Measurements from ENCODE around the gene ALDH9A1. TPM values are rescaled to one million over a fixed set of nuclear protein-coding genes. Genes with fewer than 3 reads are reported as not detected.

ALDH9A1 gene
- total and polyA plus RNA-seq, 4 experiments from 2014 or later: 45.2 to 106 (median 70.9) TPM

DNA sequence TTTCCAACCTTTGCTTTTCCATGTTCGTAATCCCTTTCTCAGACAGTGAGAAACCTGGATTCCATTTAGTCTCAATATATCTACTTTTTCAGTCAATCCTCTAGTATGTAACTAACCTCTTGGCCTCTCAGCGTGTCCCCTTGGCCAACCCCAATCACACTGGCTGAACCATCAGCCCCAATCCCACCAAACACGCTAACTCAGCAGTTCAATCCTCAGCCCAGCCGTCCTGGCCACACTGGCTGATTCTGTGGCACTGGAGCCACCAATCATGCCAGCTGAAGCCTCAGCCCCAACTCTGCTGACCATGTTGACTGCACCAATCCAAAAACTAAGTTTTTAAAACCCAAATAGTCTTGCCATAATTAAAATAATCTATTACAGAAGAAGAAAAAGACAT, 73.9 kb downstream of the ALDH9A1 start:
- H3K36me3 Mint-ChIP-seq: no peaks in the 10 kb centered on the region
- no peak for DNase-seq
- Histone ChIP-seq H3K4me3 (ENCODE audit: low read length in 2 of 2) (no peak overlapping the region), H3K27ac (ENCODE audit: low read depth, low read length) (no peak overlapping the region), H3K9me3 (ENCODE audit: control insufficient read depth in 1 of 2, low read length in 2 of 2) (no peaks in the 10 kb centered on the region), H3K27me3 (ENCODE audit: insufficient read depth, low read length) (no peaks in the 10 kb centered on the region), H3K36me3 (ENCODE audit: insufficient read depth, low read length) (no peaks in the 10 kb centered on the region), H3K4me1 (ENCODE audit: insufficient read depth, low read length) (no peaks in the 10 kb centered on the region)
- peaks cover 4 to 5% of the 10 kb centered on the region in 2 donors for H3K27me3 Mint-ChIP-seq
- no peak overlapping the region for H3K4me3 Mint-ChIP-seq
- H3K27ac Mint-ChIP-seq: no peak overlapping the region
- ChIA-PET POLR2A (ENCODE audit: partially characterized antibody) (no interaction called here), CTCF (ENCODE audit: partially characterized antibody) (no interaction called here)
- intact Hi-C loops (cut with micrococcal nuclease): no loop called here
- no peaks in the 10 kb centered on the region for H3K4me1 Mint-ChIP-seq
- H3K9me3 Mint-ChIP-seq: no peaks in the 10 kb centered on the region

DNA sequence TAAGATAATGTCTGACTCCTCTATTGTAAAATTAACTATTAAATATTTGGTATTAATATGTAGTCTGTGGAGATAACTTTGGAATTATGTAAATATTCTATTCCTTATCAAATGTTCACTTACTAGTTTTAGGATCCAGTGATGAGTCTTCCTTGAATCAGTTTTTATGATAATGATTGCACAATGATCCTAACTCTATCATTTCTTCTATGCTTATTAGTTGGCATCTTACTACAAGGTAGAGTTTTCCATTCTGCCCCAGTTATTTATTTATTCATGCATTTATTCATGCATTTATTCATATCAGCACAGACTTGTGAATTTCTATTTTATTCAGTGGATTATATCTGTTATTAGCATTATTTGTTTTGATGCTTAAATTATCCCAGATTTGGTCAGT, 74.7 kb downstream of the ALDH9A1 start:
- no peak overlapping the region for H3K4me3 ChIP-seq (ENCODE audit: low read length in 2 of 2)
- H3K9me3 ChIP-seq (ENCODE audit: control insufficient read depth in 1 of 2, low read length in 2 of 2): no peaks in the 10 kb centered on the region
- no peaks in the 10 kb centered on the region for H3K4me1 ChIP-seq (ENCODE audit: insufficient read depth, low read length)
- no peaks in the 10 kb centered on the region for H3K27me3 ChIP-seq (ENCODE audit: insufficient read depth, low read length)
- H3K27ac ChIP-seq (ENCODE audit: low read depth, low read length): no peak overlapping the region
- CTCF ChIA-PET (ENCODE audit: partially characterized antibody): interaction anchor here (1.2 kb wide), 1 partner anchor 9 kb away, joined by 3 read pairs; no protein-coding TSS in a partner anchor
- intact Hi-C loops (cut with micrococcal nuclease): no loop called here
- no peak for DNase-seq
- no peaks in the 10 kb centered on the region for H3K36me3 ChIP-seq (ENCODE audit: insufficient read depth, low read length)
- Mint-ChIP-seq H3K27me3 (peaks cover 4 to 5% of the 10 kb centered on the region in 2 donors), H3K4me1 (no peaks in the 10 kb centered on the region), H3K27ac (no peak overlapping the region), H3K4me3 (no peak overlapping the region), H3K36me3 (no peaks in the 10 kb centered on the region), H3K9me3 (peaks cover 0 to 1% (median 0%) of the 10 kb centered on the region in 8 donors)
- POLR2A ChIA-PET (ENCODE audit: partially characterized antibody): no interaction called here

DNA sequence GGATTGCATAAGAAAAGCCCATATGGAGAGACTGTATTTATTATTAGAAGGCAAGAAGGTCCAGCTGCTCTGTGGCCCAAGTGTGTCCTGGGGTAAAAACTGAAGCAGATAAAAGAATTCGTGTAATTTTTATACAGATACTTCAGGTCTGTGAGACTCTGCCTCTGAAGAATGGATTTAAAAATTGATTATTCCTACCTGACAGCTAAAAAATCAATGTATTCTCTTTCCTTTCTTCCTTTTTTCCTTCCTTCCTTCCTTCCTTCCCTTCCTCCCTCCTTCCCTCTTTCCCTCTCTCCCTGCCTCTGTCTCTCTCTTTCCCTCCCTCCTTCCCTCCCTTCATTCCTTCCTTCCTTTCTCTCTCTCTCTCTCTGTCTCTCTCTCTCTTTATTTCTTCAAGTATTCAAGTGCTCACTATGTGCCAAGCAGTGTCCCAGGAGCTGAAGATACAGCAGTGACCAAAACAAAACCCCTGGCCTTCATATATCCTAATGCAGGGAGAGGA, 78.7 kb downstream of the ALDH9A1 start:
- H3K27me3 ChIP-seq (ENCODE audit: insufficient read depth, low read length): no peaks in the 10 kb centered on the region
- peak overlapping the region in 1 of 7 donors; percentile 18 for H3K27ac Mint-ChIP-seq
- H3K4me1 Mint-ChIP-seq: no peaks in the 10 kb centered on the region

DNA sequence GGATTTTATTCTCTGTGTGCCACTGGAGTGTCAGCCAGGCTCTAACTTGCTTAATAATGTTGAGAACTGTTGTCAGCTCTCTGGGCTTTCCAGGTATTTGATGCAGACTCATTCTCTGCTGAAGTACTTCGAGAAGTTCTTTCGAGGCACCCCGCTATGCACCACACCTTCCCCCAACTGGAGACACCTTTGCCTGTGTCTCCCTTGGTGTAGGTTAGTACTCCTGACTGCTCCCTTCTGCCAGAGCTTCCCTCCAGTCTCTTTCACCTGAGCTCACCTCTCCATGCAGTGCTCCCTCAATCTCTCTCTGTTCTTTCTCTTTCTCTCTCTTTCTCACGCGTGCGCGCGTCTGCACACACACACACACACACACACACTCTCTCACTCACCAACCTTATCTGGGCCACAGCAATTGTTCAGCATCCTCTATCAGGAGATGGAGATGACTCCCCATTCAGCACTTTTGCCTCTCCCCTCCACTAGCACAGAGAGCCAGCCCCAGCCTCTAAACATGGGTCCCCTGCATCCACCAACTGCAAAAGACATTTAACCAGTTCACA, 81.3 kb downstream of the ALDH9A1 start:
- Histone ChIP-seq H3K4me3 (ENCODE audit: low read length in 2 of 2) (no peak overlapping the region), H3K27ac (ENCODE audit: low read depth, low read length) (no peak overlapping the region), H3K4me1 (ENCODE audit: insufficient read depth, low read length) (no peaks in the 10 kb centered on the region), H3K27me3 (ENCODE audit: insufficient read depth, low read length) (no peaks in the 10 kb centered on the region), H3K36me3 (ENCODE audit: insufficient read depth, low read length) (no peaks in the 10 kb centered on the region), H3K9me3 (ENCODE audit: control insufficient read depth in 1 of 2, low read length in 2 of 2) (no peaks in the 10 kb centered on the region)
- DNase-seq: no peak
- POLR2A ChIA-PET (ENCODE audit: partially characterized antibody): no interaction called here
- no peaks in the 10 kb centered on the region for H3K36me3 Mint-ChIP-seq
- CTCF ChIA-PET (ENCODE audit: partially characterized antibody): interaction anchor here (1.6 kb wide), 1 partner anchor 15 kb away, joined by 4 read pairs; no protein-coding TSS in a partner anchor
- H3K4me3 Mint-ChIP-seq: no peak overlapping the region
- no peaks in the 10 kb centered on the region for H3K4me1 Mint-ChIP-seq
- H3K27ac Mint-ChIP-seq: no peak overlapping the region
- intact Hi-C loops (cut with micrococcal nuclease): no loop called here
- peaks cover 0 to 19% (median 10%) of the 10 kb centered on the region in 8 donors for H3K9me3 Mint-ChIP-seq
- peaks cover 10 to 20% of the 10 kb centered on the region in 2 donors for H3K27me3 Mint-ChIP-seq

More for the DNA sequence above, 78.7 kb downstream of the ALDH9A1 start:
- H3K4me3 ChIP-seq (ENCODE audit: low read length in 2 of 2): no peak overlapping the region
- POLR2A ChIA-PET (ENCODE audit: partially characterized antibody): no interaction called here
- H3K4me3 Mint-ChIP-seq: no peak overlapping the region
- DNase-seq: no peak
- no peak overlapping the region for H3K27ac ChIP-seq (ENCODE audit: low read depth, low read length)
- H3K36me3 Mint-ChIP-seq: no peaks in the 10 kb centered on the region
- intact Hi-C loops (cut with micrococcal nuclease): no loop called here
- CTCF ChIA-PET (ENCODE audit: partially characterized antibody): no interaction called here
- H3K27me3 Mint-ChIP-seq: peaks cover 4 to 11% of the 10 kb centered on the region in 2 donors
- H3K9me3 ChIP-seq (ENCODE audit: control insufficient read depth in 1 of 2, low read length in 2 of 2): no peaks in the 10 kb centered on the region
- no peaks in the 10 kb centered on the region for H3K36me3 ChIP-seq (ENCODE audit: insufficient read depth, low read length)
- H3K4me1 ChIP-seq (ENCODE audit: insufficient read depth, low read length): no peaks in the 10 kb centered on the region
- peaks cover 0 to 7% (median 2%) of the 10 kb centered on the region in 8 donors for H3K9me3 Mint-ChIP-seq

DNA sequence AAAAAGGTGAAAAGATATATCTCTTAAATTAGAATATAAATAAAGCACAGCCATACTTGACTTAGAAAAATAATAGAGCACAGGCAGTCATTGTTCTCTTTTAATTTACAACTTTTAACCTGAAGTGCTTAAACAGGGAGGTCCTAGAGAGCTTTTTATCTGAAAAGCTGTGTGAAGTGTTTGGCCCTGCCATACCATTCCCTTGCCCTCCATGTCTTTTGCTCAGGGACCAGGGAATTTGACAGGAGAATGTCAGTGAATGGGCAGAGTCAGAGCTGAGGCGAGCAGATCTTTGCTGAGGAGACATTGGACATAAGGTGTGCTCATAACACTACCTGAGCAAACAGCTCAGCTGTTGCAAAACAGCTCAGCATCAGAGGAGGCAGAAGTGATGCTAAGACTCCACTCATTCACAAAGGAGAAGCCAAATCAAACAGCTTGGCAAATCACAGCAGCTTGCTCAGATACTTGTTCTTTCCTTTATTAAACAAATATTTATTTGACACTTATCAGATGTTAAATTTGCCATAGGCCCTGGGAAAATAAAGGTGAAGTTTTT, 82.2 kb downstream of the ALDH9A1 start:
- no peak for DNase-seq
- Mint-ChIP-seq H3K4me1 (no peaks in the 10 kb centered on the region), H3K27me3 (peaks cover 12 to 22% of the 10 kb centered on the region in 2 donors), H3K27ac (no peak overlapping the region), H3K4me3 (no peak overlapping the region), H3K36me3 (no peaks in the 10 kb centered on the region), H3K9me3 (peaks cover 0 to 19% (median 10%) of the 10 kb centered on the region in 8 donors)
- Histone ChIP-seq H3K36me3 (ENCODE audit: insufficient read depth, low read length) (no peaks in the 10 kb centered on the region), H3K4me1 (ENCODE audit: insufficient read depth, low read length) (no peaks in the 10 kb centered on the region), H3K27ac (ENCODE audit: low read depth, low read length) (no peak overlapping the region), H3K27me3 (ENCODE audit: insufficient read depth, low read length) (no peaks in the 10 kb centered on the region), H3K4me3 (ENCODE audit: low read length in 2 of 2) (no peak overlapping the region), H3K9me3 (ENCODE audit: control insufficient read depth in 1 of 2, low read length in 2 of 2) (no peaks in the 10 kb centered on the region)
- ChIA-PET CTCF (ENCODE audit: partially characterized antibody) (interaction anchor here (1.6 kb wide), 1 partner anchor 14 kb away, joined by 4 read pairs; no protein-coding TSS in a partner anchor), POLR2A (ENCODE audit: partially characterized antibody) (no interaction called here)
- intact Hi-C loops (cut with micrococcal nuclease): no loop called here

Other genes starting within 250 kb of the ALDH9A1 start
- gene LRRC52, start 154.6 kb downstream of the ALDH9A1 start, total RNA-seq: not detected
- gene LRRC52, start 154.6 kb downstream of the ALDH9A1 start, polyA plus RNA-seq: not detected
- gene MGST3, start 67.3 kb downstream of the ALDH9A1 start, total RNA-seq: 10 to 100 TPM; 67.6 to 74.0 TPM
- 100 to 1,000 TPM; 171 to 176 TPM for gene MGST3, start 67.3 kb downstream of the ALDH9A1 start, polyA plus RNA-seq
- gene TMCO1, start 70.3 kb upstream of the ALDH9A1 start, total RNA-seq: 10 to 100 TPM; 63.7 to 67.3 TPM
- 100 to 1,000 TPM; 137 to 147 TPM for gene TMCO1, start 70.3 kb upstream of the ALDH9A1 start, polyA plus RNA-seq
- 1 to 10 TPM; 2.1 to 2.7 TPM for gene UCK2, start 129.1 kb upstream of the ALDH9A1 start, total RNA-seq
- gene UCK2, start 129.1 kb upstream of the ALDH9A1 start, polyA plus RNA-seq: 1 to 10 TPM; 5.4 to 5.6 TPM

Data from CD4-positive, alpha-beta memory T cell (primary cell).